ENCODE data around the gene TEC.
"Not testable (repeated sequence)": the region's sequence is repeated elsewhere in the genome, so short reads cannot be mapped to it uniquely, and the experiment has no call there.

Gene TEC

GRCh38 chr4:48296365-48296764, 26.7 kb upstream of the TEC start:
- Histone ChIP-seq H3K27ac (ENCODE audit: low read depth, low read length) (no peak overlapping the region), H3K27me3 (ENCODE audit: control insufficient read depth, insufficient read depth, low read length) (no peaks in the 10 kb centered on the region), H3K36me3 (ENCODE audit: control insufficient read depth, insufficient read depth, low read length) (no peaks in the 10 kb centered on the region), H3K9me3 (ENCODE audit: control insufficient read depth, insufficient read depth, low read depth, low read length) (peaks cover 11% of the 10 kb centered on the region), H3K4me3 (ENCODE audit: low read depth, low read length) (no peak overlapping the region), H3K4me1 (ENCODE audit: control insufficient read depth, insufficient read depth, low read length) (no peaks in the 10 kb centered on the region), H3K9ac (ENCODE audit: low read length) (no peak overlapping the region)

DNA sequence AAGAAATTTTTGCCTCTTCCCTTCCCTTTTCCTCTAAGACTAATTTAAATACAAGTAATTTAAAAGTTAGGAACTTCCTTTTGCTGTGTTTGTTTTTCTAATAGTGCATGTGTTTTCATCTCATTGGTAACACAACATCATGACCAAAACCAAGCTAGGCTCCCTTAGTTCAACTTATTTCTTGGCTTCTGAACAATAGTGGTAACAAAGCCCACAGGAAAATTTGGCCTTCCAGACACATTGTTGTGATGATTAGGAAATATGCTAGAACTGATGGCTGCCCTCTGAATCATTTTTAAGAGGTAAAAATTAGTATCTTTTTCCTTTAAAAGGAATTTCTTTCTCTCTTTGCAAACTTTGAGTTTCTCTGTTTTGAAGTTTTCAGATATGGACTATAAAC, 25.5 kb upstream of the TEC start:
- H3K9me3 ChIP-seq (ENCODE audit: control insufficient read depth, insufficient read depth, low read depth, low read length), result peaks cover 13% of the 10 kb centered on the region
- no peak overlapping the region for H3K4me3 ChIP-seq (ENCODE audit: low read depth, low read length)

GRCh38 chr4:48292218-48292790, 22.7 kb upstream of the TEC start:
- H3K27ac ChIP-seq (ENCODE audit: low read depth, low read length); H3K36me3 ChIP-seq (ENCODE audit: control insufficient read depth, insufficient read depth, low read length); H3K27me3 ChIP-seq (ENCODE audit: control insufficient read depth, insufficient read depth, low read length); H3K4me1 ChIP-seq (ENCODE audit: control insufficient read depth, insufficient read depth, low read length); H3K9ac ChIP-seq (ENCODE audit: low read length); H3K4me3 ChIP-seq (ENCODE audit: low read depth, low read length): not testable (repeated sequence)
- H3K9me3 ChIP-seq (ENCODE audit: control insufficient read depth, insufficient read depth, low read depth, low read length), result peaks cover 13% of the 10 kb centered on the region

More for the DNA sequence above, 25.5 kb upstream of the TEC start:
- Histone ChIP-seq H3K36me3 (ENCODE audit: control insufficient read depth, insufficient read depth, low read length) (no peaks in the 10 kb centered on the region), H3K9ac (ENCODE audit: low read length) (no peak overlapping the region), H3K27ac (ENCODE audit: low read depth, low read length) (no peak overlapping the region), H3K27me3 (ENCODE audit: control insufficient read depth, insufficient read depth, low read length) (no peaks in the 10 kb centered on the region), H3K4me1 (ENCODE audit: control insufficient read depth, insufficient read depth, low read length) (no peaks in the 10 kb centered on the region)

GRCh38 chr4:48290146-48290772, 20.6 kb upstream of the TEC start:
- H3K4me1 ChIP-seq (ENCODE audit: control insufficient read depth, insufficient read depth, low read length), result no peaks in the 10 kb centered on the region
- H3K9me3 ChIP-seq (ENCODE audit: control insufficient read depth, insufficient read depth, low read depth, low read length), result peaks cover 13% of the 10 kb centered on the region
- H3K27me3 ChIP-seq (ENCODE audit: control insufficient read depth, insufficient read depth, low read length), result no peaks in the 10 kb centered on the region
- no peak overlapping the region for H3K4me3 ChIP-seq (ENCODE audit: low read depth, low read length)
- H3K36me3 ChIP-seq (ENCODE audit: control insufficient read depth, insufficient read depth, low read length), result no peaks in the 10 kb centered on the region
- no peak overlapping the region for H3K9ac ChIP-seq (ENCODE audit: low read length)
- H3K27ac ChIP-seq (ENCODE audit: low read depth, low read length), result no peak overlapping the region

DNA sequence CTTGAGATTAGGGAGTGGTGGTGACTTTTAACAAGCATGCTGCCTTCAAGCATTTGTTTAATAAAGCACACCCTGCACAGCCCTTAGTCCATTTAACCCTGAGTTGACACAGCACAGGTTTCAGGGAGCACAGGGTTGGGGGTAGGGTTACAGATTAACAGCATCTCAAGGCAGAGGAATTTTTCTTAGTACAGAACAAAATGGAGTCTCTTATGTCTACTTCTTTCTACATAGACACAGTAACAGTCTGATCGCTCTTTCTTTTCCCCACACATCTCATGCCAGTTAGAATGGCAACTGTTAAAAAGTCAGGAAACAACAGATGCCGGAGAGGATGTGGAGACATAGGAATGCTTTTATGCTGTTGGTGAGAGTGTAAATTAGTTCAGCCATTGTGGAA, 16.4 kb upstream of the TEC start:
- H3K9ac ChIP-seq (ENCODE audit: low read length); H3K36me3 ChIP-seq (ENCODE audit: control insufficient read depth, insufficient read depth, low read length); H3K4me1 ChIP-seq (ENCODE audit: control insufficient read depth, insufficient read depth, low read length); H3K27me3 ChIP-seq (ENCODE audit: control insufficient read depth, insufficient read depth, low read length); H3K27ac ChIP-seq (ENCODE audit: low read depth, low read length); H3K4me3 ChIP-seq (ENCODE audit: low read depth, low read length); H3K9me3 ChIP-seq (ENCODE audit: control insufficient read depth, insufficient read depth, low read depth, low read length): not testable (repeated sequence)

DNA sequence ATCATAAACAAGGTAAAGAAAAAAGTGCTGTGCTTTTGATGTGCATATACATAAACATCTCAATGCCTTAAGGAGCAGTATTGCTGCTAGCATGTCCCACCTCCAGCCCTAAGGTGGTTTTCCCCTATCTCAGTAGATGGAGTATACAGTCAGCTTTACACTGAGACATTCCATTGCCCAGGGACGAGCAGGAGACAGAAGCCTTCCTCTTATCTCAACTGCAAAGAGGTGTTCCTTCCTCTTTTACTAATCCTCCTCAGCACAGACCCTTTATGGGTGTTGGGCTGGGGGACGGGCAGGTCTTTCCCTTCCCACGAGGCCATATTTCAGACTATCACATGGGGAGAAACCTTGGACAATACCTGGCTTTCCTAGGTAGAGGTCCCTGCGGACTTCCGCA, 16.0 kb upstream of the TEC start:
- H3K9me3 ChIP-seq (ENCODE audit: control insufficient read depth, insufficient read depth, low read depth, low read length); H3K9ac ChIP-seq (ENCODE audit: low read length); H3K36me3 ChIP-seq (ENCODE audit: control insufficient read depth, insufficient read depth, low read length); H3K4me1 ChIP-seq (ENCODE audit: control insufficient read depth, insufficient read depth, low read length); H3K27me3 ChIP-seq (ENCODE audit: control insufficient read depth, insufficient read depth, low read length); H3K4me3 ChIP-seq (ENCODE audit: low read depth, low read length); H3K27ac ChIP-seq (ENCODE audit: low read depth, low read length): not testable (repeated sequence)

GRCh38 chr4:48275686-48276085, 6.0 kb upstream of the TEC start:
- no peak overlapping the region for H3K27ac ChIP-seq (ENCODE audit: low read depth, low read length)
- H3K36me3 ChIP-seq (ENCODE audit: control insufficient read depth, insufficient read depth, low read length), result no peaks in the 10 kb centered on the region
- H3K4me3 ChIP-seq (ENCODE audit: low read depth, low read length), result no peak overlapping the region
- H3K27me3 ChIP-seq (ENCODE audit: control insufficient read depth, insufficient read depth, low read length), result no peaks in the 10 kb centered on the region
- H3K4me1 ChIP-seq (ENCODE audit: control insufficient read depth, insufficient read depth, low read length), result no peaks in the 10 kb centered on the region
- peaks cover 15% of the 10 kb centered on the region for H3K9me3 ChIP-seq (ENCODE audit: control insufficient read depth, insufficient read depth, low read depth, low read length)
- H3K9ac ChIP-seq (ENCODE audit: low read length), result no peak overlapping the region

GRCh38 chr4:48275247-48275646, 5.6 kb upstream of the TEC start:
- no peak overlapping the region for H3K27ac ChIP-seq (ENCODE audit: low read depth, low read length)
- no peak overlapping the region for H3K9ac ChIP-seq (ENCODE audit: low read length)
- H3K4me3 ChIP-seq (ENCODE audit: low read depth, low read length), result no peak overlapping the region
- peaks cover 15% of the 10 kb centered on the region for H3K9me3 ChIP-seq (ENCODE audit: control insufficient read depth, insufficient read depth, low read depth, low read length)
- no peaks in the 10 kb centered on the region for H3K36me3 ChIP-seq (ENCODE audit: control insufficient read depth, insufficient read depth, low read length)
- no peaks in the 10 kb centered on the region for H3K27me3 ChIP-seq (ENCODE audit: control insufficient read depth, insufficient read depth, low read length)
- H3K4me1 ChIP-seq (ENCODE audit: control insufficient read depth, insufficient read depth, low read length), result no peaks in the 10 kb centered on the region

- peaks cover 11% of the 10 kb centered on the region for H3K9me3 ChIP-seq (ENCODE audit: control insufficient read depth, insufficient read depth, low read depth, low read length)
- H3K4me3 ChIP-seq (ENCODE audit: low read depth, low read length), result no peak overlapping the region
- no peaks in the 10 kb centered on the region for H3K4me1 ChIP-seq (ENCODE audit: control insufficient read depth, insufficient read depth, low read length)
- no peaks in the 10 kb centered on the region for H3K27me3 ChIP-seq (ENCODE audit: control insufficient read depth, insufficient read depth, low read length)
- no peaks in the 10 kb centered on the region for H3K36me3 ChIP-seq (ENCODE audit: control insufficient read depth, insufficient read depth, low read length)
- no peak overlapping the region for H3K27ac ChIP-seq (ENCODE audit: low read depth, low read length)
- H3K9ac ChIP-seq (ENCODE audit: low read length), result no peak overlapping the region
Measured at GRCh38 chr4:48271626-48272025, 2.0 kb upstream of the TEC start.

- Histone ChIP-seq H3K36me3 (ENCODE audit: control insufficient read depth, insufficient read depth, low read length) (no peaks in the 10 kb centered on the region), H3K4me1 (ENCODE audit: control insufficient read depth, insufficient read depth, low read length) (no peaks in the 10 kb centered on the region), H3K9me3 (ENCODE audit: control insufficient read depth, insufficient read depth, low read depth, low read length) (peaks cover 11% of the 10 kb centered on the region), H3K9ac (ENCODE audit: low read length) (no peak overlapping the region), H3K27ac (ENCODE audit: low read depth, low read length) (no peak overlapping the region), H3K27me3 (ENCODE audit: control insufficient read depth, insufficient read depth, low read length) (no peaks in the 10 kb centered on the region), H3K4me3 (ENCODE audit: low read depth, low read length) (no peak overlapping the region)
Measured at GRCh38 chr4:48270951-48271473, 1.4 kb upstream of the TEC start.

DNA sequence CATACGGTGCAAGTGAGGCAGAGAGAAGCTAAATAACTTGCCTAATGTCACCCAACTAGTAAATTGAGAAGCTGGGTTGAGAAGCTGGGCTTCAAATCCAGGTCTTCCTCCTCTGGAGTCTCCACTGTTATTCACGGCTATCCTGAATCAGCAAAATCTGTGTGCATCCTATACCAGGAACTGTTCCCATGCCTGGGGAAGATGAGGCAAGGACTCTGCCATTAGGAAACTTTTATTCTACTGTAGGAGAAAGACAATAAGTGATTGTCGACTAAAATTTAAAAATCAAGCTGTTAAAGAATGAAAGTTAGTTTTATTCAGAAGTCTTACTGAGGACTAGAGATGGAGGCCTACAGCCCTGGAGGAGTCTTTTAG, 872 bp upstream of the TEC start:
- H3K27me3 ChIP-seq (ENCODE audit: control insufficient read depth, insufficient read depth, low read length), result no peaks in the 10 kb centered on the region
- H3K36me3 ChIP-seq (ENCODE audit: control insufficient read depth, insufficient read depth, low read length), result no peaks in the 10 kb centered on the region
- peak overlapping the region; percentile 85 for H3K4me3 ChIP-seq (ENCODE audit: low read depth, low read length)
- no peaks in the 10 kb centered on the region for H3K4me1 ChIP-seq (ENCODE audit: control insufficient read depth, insufficient read depth, low read length)
- no peak overlapping the region for H3K9ac ChIP-seq (ENCODE audit: low read length)
- H3K27ac ChIP-seq (ENCODE audit: low read depth, low read length), result no peak overlapping the region
- peaks cover 11% of the 10 kb centered on the region for H3K9me3 ChIP-seq (ENCODE audit: control insufficient read depth, insufficient read depth, low read depth, low read length)

Data from HUES6 (cell line).